ENCODE measurements around the gene ZNF837.
"Not testable (repeated sequence)": the region's sequence is repeated elsewhere in the genome, so short reads cannot be mapped to it uniquely, and the experiment has no call there.

Gene ZNF837

DNA sequence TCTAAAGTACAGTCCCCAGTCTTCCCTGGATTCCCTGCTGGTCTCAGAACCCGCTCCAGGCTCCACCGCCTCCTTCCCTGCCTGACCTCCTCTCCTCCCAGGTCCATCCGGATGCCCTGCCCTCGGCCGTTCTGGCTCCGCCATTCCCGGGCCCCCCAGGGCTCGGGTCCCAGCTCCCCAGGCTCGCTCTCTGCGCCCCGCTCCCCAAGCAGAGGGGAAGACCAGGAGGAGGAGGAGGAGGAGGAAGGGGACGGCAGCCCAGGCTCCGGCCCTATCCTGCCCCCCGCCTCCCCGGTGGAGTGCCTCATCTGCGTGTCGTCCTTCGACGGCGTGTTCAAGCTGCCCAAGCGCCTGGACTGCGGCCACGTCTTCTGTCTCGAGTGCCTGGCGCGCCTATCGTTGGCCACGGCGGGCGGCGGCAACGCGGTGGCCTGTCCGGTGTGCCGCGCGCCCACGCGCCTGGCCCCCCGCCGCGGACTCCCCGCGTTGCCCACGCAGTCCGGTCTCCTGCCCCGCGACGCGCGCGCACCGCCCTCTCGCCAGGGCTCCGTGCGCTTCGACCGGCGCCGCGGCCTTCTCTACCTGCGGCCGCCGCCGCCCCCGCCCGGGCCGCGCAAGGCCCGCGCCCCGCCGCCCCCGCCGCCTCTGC lies 15.3 kb upstream of the ZNF837 start:
- DNase-seq, result no peak

DNA sequence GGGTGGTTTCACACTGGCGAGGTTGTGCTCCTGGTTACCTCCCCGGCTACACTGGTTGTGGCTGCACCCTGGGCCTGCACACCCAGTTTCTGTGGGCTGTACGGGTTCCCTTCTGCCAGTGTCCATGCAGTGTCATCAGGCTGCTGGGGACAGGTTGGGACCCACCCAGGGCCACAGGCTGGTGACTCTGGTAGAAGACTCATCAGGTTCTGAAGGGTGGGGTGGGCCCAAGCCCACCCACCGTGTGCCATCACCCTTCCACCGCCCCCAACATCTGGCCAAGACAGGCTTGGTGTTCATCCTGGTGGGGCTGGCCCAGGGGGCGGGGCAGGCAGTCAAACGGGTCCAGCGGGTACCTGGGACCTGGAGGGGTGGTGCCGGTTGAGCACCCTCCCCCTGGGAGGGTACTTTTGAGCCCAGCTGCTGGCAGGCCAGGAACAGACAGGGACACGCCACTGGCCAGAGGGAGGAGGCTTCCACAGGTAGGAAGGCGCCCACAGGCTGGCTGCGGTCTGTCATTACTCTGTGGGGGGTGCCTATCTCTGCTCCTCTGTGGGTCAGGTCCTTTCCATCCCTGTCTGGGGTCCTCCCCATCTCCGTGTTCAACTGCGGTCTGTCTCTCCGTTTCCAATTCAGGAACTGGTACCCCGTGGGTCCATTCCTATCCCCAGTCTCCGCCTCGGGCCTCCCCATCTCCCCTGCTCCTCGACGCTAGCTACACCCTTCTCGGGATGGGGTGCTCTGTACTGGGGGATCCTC lies 14.6 kb upstream of the ZNF837 start, which contains the start of gene RNF225:
Gene RNF225, plus strand, starts transcription at position 437 of the 759 bp plus-strand sequence. CDS start 434 bp downstream, outside the sequence.
- DNase-seq, result no peak

DNA sequence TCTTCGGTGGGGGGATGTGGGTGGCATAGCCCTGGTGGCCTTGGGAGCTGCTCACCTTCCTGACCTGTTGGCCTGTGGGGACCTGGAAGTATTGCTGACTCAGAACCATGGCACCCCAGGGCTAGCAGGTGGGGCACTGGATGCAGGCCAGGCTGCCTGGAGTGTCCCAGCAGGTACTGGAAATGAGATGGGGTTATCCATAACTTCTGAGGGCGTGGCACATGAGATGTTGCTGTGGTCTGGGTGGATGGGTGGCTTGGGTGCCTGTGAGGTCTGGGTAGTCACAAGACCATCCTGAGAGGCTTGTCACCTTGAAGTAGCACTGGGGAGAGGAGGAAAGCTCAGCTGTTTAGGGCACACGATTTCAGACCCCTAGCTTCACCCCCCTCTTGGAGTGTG lies 14.0 kb upstream of the ZNF837 start:
- no peak for DNase-seq

DNA sequence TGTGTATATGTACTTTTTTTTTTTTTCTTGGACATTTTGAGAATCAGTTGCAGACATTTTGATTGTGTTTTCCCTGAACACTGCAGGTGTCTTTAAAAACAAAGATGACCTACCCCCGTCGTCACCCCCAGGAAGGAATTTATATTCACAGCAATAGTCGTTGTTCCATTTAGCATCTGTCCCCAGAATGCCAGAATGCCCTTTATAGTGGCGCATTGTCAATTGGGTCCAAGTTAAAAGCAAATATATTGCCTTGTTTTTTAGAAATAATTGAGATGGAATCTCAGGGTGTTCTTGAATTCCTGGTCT lies 12.8 kb upstream of the ZNF837 start:
- no peak for DNase-seq

DNA sequence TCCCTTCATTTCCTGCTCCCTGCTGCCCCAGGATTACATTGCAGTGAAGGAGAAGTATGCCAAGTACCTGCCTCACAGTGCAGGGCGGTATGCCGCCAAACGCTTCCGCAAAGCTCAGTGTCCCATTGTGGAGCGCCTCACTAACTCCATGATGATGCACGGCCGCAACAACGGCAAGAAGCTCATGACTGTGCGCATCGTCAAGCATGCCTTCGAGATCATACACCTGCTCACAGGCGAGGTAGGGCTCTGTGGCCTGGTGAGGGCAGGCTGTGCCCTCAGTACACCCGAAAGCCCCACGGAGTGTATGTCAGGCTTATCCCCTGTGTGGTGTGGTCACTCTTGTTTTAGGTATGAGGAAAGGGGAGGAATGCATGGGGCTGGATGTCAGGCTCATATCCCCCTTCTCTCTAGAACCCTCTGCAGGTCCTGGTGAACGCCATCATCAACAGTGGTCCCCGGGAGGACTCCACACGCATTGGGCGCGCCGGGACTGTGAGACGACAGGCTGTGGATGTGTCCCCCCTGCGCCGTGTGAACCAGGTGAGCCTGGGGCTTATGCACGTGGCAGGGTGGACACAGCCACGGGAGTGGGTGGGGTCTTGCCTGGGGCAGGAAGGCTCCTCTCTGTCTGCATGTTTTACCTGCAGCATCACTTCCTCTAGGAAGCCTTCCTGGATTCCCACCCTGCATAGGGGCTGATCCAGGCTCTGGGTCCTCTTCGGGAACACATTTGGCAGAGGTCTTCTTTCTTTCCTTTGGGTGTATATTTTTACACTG lies 12.3 kb upstream of the ZNF837 start:
- DNase-seq, result no peak

DNA sequence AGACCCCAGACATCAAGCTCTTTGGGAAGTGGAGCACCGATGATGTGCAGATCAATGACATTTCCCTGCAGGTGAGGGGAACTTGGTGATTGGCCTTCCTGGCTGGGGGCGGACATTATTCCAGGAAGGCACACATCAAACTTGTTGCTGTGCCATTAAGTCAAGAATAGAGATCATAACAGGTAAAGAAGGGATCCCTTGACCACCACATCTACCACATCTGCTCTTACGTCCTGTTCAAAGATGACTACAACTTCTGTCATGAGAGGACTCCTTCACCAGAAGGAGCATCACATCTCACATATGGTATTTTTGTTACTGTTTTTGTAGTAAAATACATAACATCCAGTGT lies 7.3 kb upstream of the ZNF837 start:
- DNase-seq, result no peak

DNA sequence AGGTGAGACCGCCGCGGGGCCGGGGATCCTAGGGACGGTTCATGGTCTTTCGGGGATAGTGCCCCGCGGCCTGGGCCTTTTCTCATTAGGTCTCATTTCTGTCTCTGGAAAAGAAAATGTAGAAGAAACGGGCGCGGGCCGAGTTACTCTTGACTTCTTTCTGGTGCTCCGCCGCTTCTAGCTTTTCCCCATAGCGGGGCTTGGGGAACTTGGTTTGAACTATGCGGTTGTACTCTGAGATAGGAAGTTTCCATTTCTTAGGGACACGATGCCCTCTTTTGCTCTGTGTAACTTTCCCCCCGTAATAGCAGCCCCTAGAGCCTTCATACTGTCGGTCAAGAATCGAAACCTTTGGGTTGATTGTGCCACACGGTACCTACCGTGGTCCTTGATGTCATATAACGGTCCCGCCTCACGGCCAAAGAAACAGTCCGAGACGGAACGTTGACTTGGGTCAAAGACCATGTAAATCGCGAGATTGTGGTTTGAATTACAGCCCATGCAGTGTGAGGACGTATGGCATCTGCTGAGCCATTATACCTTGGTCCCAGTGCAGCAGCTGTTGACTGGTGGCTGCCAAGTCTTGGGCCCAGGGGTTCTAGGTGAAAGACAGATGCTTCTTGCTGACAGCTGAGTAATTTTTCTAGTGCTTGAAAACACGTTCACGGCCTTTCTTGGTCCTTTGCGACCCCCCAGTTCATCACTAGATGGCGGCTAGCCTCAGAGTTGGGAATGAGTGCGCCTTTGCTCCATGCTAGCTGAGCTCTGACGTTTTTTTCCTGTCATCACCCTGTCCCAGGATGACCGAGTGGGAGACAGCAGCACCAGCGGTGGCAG lies 6.7 kb upstream of the ZNF837 start:
- DNase-seq, result no peak

DNA sequence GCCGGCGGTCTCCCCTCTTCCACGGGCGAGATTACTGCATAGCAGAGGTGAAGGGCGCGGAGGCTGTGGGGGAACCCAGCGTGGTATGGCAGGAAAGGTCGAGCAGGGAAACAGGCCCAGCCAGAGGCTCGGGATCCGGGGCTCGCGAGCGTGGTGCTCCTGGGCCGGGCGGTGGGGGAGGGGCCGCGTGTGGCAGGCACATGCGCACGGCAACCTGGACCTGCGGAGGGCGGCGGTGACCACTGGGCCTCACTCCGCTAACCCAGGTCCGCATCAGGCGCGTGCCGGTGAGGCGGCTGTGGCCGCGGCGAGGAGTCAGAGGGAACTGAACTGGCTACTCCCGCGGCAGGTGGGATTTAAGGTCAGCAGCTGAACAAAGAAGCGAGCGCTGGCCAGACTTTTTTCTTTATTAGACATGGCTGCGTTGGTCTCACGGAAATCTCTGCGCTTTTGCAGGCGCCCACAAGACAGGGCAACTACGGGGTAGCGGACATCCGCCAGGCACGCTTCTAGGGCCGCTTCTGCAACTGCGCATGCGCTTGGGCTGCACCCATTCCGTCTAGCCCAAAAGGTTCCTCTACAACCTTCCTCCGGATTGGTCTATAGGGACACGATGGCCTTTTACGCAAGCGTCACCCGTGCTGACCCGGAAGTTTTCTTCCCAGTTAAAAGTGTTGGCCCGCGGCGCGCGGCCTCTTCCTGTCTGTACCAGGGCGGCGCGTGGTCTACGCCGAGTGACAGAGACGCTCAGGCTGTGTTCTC lies 5.9 kb upstream of the ZNF837 start, which contains the start of gene RPS5:
Gene RPS5, plus strand, starts transcription at position 694 of the 762 bp plus-strand sequence. CDS start 869 bp downstream, outside the sequence.
- peak; percentile 93 for DNase-seq

DNA sequence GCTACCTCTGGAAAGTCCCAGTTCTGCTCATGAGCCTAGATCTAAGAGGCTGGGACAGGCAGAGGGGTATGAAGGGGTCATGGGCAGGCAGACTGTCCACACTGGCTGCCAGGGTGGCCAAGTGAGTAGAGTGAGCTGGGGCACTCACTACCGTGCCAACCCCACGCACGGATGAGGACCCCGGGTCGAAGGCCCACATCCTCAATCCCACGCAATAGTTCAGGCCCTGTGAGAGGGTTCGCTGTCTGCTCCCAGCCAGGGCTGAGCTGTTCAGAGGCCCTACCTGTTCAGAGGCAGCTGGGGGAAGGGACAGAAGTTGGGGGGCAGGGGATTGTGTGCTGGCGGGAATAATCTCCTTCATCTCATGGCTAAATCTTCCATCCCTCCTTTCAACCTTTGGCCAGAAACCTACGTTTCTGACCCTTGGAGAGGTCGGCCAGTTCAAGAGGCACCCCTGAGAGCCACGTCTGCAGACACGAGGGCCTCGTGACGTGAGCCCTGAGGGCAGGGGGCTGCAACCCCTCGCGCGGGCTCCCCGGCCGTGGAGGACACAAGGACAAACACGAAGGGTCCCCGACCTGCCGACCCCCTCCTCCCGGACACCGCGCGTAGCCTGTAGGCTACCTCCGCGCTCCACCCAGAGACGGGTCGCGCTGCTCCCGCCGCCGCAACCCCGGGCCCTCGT lies 5.2 kb upstream of the ZNF837 start:
- DNase-seq, result no peak

DNA sequence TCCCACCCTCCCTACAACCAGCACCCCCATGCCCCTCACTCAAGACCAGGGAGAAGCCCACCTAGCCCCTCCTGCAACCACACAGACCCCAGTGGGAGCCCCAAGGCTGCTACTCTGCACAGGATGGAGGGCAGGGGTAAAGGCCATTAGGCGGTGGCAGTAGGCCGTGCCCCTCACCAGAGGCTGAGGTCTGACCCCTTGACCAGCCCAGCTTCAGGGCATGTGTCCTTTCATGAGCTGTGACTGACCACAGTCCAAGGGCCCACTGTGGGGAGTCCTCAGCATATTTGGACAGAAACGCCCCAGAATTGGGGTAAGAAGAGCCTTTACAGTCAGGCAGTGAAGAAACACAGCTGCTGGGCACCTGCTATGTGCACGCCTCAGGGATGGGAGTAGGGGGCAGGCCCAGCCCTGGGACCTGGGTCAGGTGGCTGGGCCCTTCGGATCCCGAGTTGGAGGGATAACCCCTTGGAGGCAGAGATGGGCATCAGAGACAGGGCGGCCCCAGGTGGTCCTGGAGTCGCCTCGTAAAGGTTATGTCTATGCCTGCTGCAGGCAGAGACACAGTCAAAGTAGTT lies 4.6 kb upstream of the ZNF837 start:
- no peak for DNase-seq

DNA sequence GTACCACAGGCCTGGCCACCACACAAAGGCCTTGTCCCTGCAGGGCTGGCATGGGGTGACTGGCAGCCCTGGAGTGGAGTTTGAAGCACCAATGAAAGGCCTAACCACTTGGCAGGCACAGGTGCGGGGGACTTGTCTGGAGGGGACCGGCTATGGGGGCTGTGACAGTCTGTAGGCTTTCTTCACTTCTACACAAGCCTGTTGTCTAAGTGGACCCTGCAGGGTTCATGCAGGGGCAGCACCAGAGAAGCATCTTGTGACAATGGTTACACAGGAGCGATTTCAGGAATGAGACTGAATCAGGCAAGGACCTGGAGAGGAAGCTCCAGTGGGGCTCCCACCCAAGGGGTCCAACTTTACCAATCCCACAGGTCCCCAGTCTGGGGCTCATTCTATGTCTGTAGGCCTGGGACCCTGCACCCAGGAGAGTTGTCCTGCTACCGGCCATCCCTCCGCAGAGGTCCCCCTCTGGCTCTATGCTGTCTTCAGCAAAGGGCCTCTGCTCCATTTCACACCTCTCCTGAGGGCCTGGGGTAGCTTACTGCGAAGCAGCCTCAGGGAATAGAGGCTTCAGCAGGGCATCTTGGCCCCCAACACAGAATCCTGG lies 2.3 kb upstream of the ZNF837 start:
- no peak for DNase-seq

DNA sequence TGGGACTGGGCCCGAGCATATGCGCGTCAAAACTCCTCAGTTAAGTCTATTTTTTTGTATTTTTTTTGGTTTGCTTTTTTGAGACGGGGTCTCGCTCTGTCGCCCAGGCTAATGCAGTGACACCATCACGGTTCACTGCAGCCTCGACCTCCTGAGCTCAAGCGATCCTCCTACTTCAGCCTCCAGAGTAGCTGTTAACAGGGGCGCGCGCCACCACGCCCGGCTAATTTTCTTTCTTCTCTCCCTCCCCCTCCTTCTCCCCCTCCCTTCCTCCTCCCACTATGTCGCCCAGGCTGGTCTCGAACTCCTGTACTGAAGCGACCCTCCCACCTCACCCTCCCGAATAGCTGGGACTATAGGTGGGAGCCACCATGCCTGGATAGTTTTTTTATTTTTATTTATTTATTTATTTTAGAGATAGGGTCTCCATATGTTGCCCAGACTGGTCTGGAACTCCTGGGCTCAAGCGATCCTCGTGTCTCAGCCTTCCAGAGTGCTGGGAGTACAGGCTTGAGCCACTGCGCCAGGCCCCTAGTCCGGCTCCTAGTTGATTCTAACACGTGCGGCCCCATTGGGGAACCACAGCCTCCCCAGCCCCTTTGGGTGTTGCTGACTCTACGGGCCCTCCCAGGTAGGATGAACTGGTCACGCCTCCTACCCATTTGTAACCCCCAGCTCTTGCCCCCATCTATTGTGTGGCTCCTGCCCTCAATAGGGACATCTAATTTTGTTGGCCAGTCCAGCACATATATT lies 806 bp upstream of the ZNF837 start:
- no peak for DNase-seq

DNA sequence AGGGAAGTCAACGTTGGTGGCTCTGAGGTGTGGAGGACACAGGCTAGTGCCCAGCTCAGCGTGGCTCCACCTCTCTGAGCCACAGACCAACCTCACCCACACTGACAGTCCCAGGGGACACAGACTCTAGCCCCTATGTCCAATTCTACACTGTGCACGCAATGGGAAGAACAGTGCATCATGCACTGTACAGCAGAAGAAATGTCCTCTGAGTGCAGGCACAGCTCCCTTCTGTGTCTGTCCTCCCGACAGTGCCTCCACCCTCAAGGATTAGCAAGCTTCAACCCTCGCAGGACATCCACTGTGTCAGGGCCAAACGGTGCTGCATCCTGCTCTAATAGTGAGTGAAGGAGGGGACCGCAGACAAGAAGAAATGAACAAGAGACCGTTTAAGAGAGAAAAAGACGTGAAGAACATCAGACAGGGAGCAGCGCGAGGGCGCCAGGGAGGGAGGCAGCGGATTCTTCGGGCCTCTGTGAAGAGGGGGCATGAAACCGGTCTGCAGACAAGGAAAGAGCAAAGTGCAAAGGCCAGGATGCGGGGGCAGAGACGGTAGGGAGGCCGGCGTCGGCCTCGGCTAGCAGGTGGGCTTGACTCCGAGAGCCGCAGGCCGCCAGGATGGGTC lies 681 bp downstream of the ZNF837 start:
- DNase-seq, result no peak

DNA sequence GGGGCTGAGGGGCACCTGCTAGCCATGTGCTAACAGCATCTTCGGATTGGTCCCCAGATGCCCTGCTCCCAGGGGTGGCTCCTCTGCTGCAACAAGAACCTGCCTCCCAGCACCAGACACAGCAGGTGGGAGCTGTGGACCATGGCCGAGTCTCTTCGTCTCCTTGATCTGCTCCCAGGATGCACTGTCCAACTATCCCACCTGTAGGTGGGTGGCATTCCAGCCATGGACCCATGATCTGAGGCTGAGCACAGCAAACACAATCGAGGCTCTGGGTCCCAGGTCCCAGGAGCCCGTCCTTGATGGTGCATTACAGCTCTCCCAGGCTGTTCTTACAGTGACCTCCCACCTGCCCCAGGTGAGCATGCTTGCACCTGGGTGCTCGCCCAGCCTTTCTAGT lies 1.6 kb downstream of the ZNF837 start:
- no peak for DNase-seq

DNA sequence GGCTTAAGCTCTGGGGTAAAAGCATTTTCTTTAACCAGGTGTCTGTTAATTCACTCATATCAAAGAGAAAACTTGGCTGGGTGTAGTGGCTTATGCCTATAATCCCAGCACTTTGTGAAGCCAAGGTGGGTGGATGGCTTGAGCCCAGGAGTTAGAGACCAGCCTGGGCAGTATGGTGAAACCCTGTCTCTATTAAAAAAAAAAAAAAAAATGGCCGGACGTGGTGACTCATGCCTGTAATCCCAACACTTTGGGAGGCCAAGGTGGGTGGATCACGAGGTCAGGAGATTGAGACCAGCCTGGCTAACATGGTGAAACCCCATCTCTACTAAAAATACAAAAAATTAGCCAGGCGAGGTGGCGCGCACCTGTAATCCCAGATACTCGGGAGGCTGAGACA lies 4.1 kb downstream of the ZNF837 start:
- DNase-seq, result not testable (repeated sequence)

DNA sequence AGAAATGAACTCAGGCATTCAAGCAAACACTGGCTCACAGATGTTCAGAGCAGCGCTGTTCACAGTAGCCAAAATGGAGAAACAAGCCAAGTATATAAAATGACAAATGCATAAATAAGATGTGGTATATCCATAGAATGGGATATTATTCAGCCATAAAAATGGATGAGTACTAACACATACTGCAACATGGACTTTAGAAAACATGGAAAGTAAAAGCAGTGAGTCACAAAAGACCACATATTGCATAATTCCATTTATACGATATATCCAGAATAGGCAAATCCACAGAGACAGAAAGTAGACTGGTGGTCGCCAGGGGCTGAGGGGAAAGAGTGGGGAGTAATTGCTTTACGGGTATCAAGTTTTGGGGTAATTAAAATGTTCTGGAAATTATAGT lies 6.6 kb downstream of the ZNF837 start:
- DNase-seq, result no peak

DNA sequence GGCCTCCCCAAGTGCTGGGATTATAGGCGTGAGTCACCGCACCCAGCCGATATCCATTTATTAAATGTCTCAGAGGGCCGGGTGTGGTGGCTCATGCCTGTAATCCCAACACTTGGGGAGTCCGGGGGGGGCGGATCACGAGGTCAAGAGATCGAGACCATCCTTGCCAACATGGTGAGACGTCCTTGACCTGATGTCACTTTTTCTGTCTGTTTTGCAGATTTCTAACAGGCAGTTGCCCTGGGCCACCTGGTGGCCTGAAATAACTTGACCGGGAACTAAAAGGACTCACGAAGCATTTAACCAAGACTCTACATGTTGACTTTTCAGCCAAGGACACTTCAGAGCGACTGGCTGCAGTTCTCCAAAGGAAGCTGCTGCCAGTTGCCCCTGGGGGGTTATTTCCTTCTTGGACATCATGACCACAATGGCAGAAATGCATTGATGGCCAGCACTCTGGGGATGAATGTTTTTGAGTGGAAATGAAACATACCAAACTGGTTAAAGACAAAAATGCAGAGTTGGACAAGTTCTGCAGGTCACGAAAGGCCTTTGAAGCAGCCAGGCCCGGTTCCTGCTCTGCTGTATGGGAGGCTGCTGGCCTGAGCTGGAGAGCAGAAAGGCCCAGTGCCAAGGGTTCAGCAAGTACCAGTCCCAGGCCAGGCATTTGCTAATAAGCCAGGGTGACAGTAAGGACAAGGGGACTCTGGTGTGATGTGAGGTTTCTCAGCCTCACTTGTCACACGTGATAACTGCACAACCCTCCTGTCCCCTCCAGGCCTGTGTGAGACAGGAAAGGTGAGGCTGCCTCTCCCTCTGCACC lies 8.3 kb downstream of the ZNF837 start:
- DNase-seq, result no peak

DNA sequence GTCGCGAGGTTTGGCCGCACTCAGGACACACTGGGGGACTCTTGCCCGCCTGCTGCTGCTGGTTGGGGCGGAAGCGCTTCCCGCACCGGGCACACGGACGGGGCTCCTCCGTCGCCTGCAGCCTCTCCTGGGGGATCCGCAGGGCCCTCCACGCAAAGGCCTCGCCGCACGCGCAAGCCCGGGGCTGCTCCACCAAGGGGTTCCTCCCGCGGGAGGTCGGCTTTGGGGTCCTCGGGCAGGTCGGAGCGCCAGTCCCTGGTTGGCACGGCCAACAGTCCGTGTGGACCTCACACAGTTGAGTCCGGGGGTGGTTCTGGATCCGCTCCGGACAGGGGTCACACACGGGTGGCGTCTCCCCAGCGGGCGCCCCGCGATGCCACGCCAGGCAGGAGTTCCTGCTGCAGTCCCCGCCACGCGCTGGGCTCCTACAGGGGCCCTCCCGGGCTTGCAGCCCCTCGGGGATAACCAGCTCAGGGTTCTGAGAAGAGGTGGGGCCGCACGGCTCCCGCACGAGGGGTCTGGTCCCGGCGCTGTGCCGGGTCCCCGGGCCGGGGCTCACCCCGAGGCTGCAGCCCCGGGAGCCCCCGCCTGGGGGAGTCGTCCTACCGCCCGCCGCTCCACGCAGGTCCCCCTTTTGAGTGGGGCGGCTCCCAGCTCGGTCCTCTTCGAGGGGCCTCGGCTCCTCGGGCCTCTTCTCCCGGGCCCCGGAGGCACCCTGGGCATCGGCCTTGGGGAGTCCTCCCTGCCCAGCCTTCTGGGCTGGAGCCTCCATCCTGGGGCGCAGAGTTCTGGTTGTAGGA lies 12.1 kb downstream of the ZNF837 start:
- no peak for DNase-seq
